A549 treated with dexamethasone at 1 μM for 4 hours (cell line): ENCODE data around the gene GPD2. TPM values are rescaled to one million over a fixed set of nuclear protein-coding genes. Genes with fewer than 3 reads are reported as not detected.

Experiments
- total RNA-seq: library from RNA; stranded (reverse); fragments of 200-300 nt; extraction: Qiagen RNA extraction; gene quantifications from 5 replicates; pipeline ENCODE4 v1.2.3, GENCODE V29; 2022

GPD2 gene
- total RNA-seq, result 20.9 to 38.2 TPM (median 31.5 TPM) in 5 replicates

DNA sequence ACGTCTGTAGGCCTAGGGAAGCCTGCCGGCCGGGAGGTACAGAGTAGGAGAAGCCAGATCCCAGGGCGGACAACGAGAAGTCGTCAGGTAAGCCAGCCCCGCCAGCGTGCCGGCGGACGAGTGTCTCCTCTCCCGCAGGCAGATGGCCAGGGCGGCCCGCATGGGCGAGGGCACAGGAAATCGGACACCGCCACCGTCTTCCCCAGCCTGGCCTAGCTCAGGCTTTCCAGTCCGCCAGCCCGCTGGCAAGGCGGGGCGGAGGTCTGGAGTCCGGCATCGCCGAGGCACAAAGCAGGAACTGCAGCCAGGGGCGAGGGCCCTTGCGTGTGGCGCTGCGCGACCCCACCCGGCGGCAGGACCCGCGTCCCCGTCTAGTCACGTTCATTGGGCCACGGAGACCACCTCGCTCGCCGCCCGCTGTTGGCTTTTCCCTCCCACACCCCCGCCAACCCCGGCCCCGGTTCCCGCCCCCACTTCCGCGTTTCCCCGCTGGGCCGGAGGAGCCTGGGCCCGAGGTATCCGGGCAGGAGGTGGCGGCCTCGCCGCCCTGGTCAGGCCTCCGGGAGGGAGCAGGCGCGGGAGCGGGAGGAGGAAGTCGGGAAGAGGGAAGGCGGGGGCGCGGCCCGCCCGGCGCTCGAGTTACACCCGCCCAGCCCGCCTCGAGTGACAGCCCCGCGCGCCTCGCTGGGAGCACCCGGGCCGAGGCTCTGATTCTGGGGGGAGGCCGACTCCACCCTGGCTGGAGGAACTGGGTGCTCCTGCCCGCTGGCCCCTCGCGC is at the start of gene GPD2:
Gene GPD2 (plus strand): TSS at position 662 of the 779 bp plus-strand sequence. CDS start 39,727 bp downstream, outside the sequence.

Other genes starting within 250 kb of the GPD2 start
- gene NR4A2, start 103.7 kb upstream of the GPD2 start, total RNA-seq, result 1.6 to 2.9 TPM (median 2.1 TPM) in 5 replicates